A673 (cell line): ENCODE data around the gene TMEM129.

Source experiments
- EZH2 ChIP-seq: fragments of 200-600 bp; sonication (generic); IDR thresholded peaks from 2 replicates; pipeline ENCODE4 v1.6.1; 2017; ENCODE audit warnings: borderline replicate concordance, low read depth, mild to moderate bottlenecking, mixed read lengths, antibody characterized with exemption, low read length; ENCODE audit not compliant: poor library complexity, severe bottlenecking
- TF ChIP-seq, protein P1 (sequence below): fragments of 300-800, 200-600 bp; sonication (generic); conservative IDR thresholded peaks from 2 replicates; pipeline ENCODE4 v1.5.1; 2017; ENCODE audit warnings: low read depth, mild to moderate bottlenecking, antibody characterized with exemption, low read length, moderate library complexity, mixed read lengths

- TF ChIP-seq, protein P1, sequence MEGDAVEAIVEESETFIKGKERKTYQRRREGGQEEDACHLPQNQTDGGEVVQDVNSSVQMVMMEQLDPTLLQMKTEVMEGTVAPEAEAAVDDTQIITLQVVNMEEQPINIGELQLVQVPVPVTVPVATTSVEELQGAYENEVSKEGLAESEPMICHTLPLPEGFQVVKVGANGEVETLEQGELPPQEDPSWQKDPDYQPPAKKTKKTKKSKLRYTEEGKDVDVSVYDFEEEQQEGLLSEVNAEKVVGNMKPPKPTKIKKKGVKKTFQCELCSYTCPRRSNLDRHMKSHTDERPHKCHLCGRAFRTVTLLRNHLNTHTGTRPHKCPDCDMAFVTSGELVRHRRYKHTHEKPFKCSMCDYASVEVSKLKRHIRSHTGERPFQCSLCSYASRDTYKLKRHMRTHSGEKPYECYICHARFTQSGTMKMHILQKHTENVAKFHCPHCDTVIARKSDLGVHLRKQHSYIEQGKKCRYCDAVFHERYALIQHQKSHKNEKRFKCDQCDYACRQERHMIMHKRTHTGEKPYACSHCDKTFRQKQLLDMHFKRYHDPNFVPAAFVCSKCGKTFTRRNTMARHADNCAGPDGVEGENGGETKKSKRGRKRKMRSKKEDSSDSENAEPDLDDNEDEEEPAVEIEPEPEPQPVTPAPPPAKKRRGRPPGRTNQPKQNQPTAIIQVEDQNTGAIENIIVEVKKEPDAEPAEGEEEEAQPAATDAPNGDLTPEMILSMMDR = no peak
- TF ChIP-seq EZH2 = no peak
Observed at GRCh38 chr4:1750381-1751154, 29.4 kb upstream of the TMEM129 start.
